ENCODE data around the gene CPN1.
"Not testable (repeated sequence)": the region's sequence is repeated elsewhere in the genome, so short reads cannot be mapped to it uniquely, and the experiment has no call there.

The CPN1 gene

GRCh38 chr10:100081075-100082001 is at the start of gene CPN1:
Gene CPN1 (minus strand): TSS chr10:100081869. CDS start chr10:100081625, 244 bp downstream.
- DNase-seq = no peak

- DNase-seq = no peak
Measured at GRCh38 chr10:100130831-100131230, 49.2 kb upstream of the CPN1 start.

- DNase-seq = no peak
Measured at GRCh38 chr10:100129424-100129823, 47.8 kb upstream of the CPN1 start.

- no peak for DNase-seq
Measured at GRCh38 chr10:100128951-100129350, 47.3 kb upstream of the CPN1 start.

- not testable (repeated sequence) for DNase-seq
Measured at GRCh38 chr10:100125335-100125734, 43.7 kb upstream of the CPN1 start.

- no peak for DNase-seq
Measured at GRCh38 chr10:100124097-100124496, 42.4 kb upstream of the CPN1 start.

GRCh38 chr10:100122780-100123179 is 41.1 kb upstream of the CPN1 start:
- DNase-seq = no peak

- no peak for DNase-seq
Measured at GRCh38 chr10:100120550-100120949, 38.9 kb upstream of the CPN1 start.

- no peak for DNase-seq
Measured at GRCh38 chr10:100119726-100120125, 38.1 kb upstream of the CPN1 start.

GRCh38 chr10:100114976-100115770 is 33.5 kb upstream of the CPN1 start:
- no peak for DNase-seq

GRCh38 chr10:100114460-100114859 is 32.8 kb upstream of the CPN1 start:
- DNase-seq = no peak

- no peak for DNase-seq
Measured at GRCh38 chr10:100109670-100110069, 28.0 kb upstream of the CPN1 start.

GRCh38 chr10:100106865-100107264 is 25.2 kb upstream of the CPN1 start:
- DNase-seq = no peak

GRCh38 chr10:100104300-100104699 is 22.6 kb upstream of the CPN1 start:
- DNase-seq = no peak

GRCh38 chr10:100103581-100103980 is 21.9 kb upstream of the CPN1 start:
- no peak for DNase-seq

- DNase-seq = no peak
Measured at GRCh38 chr10:100101192-100102076, 19.8 kb upstream of the CPN1 start.

- no peak for DNase-seq
Measured at GRCh38 chr10:100100651-100101184, 19.0 kb upstream of the CPN1 start.

- DNase-seq = no peak
Measured at GRCh38 chr10:100089241-100089640, 7.6 kb upstream of the CPN1 start.

GRCh38 chr10:100086708-100087107 is 5.0 kb upstream of the CPN1 start:
- not testable (repeated sequence) for DNase-seq

GRCh38 chr10:100085596-100085995 is 3.9 kb upstream of the CPN1 start:
- DNase-seq = no peak

GRCh38 chr10:100083623-100084022 is 2.0 kb upstream of the CPN1 start:
- no peak for DNase-seq

- DNase-seq = not testable (repeated sequence)
Measured at GRCh38 chr10:100082276-100082675, 607 bp upstream of the CPN1 start.

GRCh38 chr10:100076750-100077149 is 4.9 kb downstream of the CPN1 start:
- DNase-seq = no peak

All from activated CD8-positive, alpha-beta memory T cell treated with anti-CD3 and anti-CD28 coated beads, Interleukin-2, amount 50 U/mL, for 4 hours (primary cell).